SU-DHL-6 (cell line): Measurements from ENCODE around the gene SLC24A3.

Experiments
- CTCF ChIP-seq: fragments of 200-600 bp; sonication (generic); IDR thresholded peaks from one replicate; pipeline ENCODE4 v1.5.1; 2017; ENCODE audit warnings: antibody characterized with exemption, mild to moderate bottlenecking, low read length, moderate library complexity; ENCODE audit not compliant: insufficient read depth, poor library complexity, severe bottlenecking
- EZH2phosphoT487 ChIP-seq: fragments of 200-600 bp; sonication (generic), shearing (Covaris generic); conservative IDR thresholded peaks from 2 replicates; pipeline ENCODE4 v1.6.1; 2018; ENCODE audit warnings: mild to moderate bottlenecking, antibody characterized with exemption, low read length, moderate library complexity, mixed read lengths

GRCh38 chr20:19330731-19331130 lies 118.3 kb downstream of the SLC24A3 start:
- TF ChIP-seq EZH2phosphoT487, result no peak
- no peak for TF ChIP-seq CTCF
